HEK293 (cell line): Measurements from ENCODE around the gene ARHGEF11.
A peak's percentile ranks its signal among the peaks of the same experiment; 100 is the strongest.

Experiments
- CTCF ChIA-PET: fragments of 350-600 bp; formaldehyde crosslinking; extraction: SDS; loops from one replicate; lab custom pipeline; 2021; ENCODE audit warnings: antibody characterized with exemption; lab: Yijun Ruan, JAX
- POLR2A ChIA-PET: fragments of 300-600 bp; formaldehyde crosslinking; extraction: SDS; loops from one replicate; lab custom pipeline; 2020; ENCODE audit warnings: antibody characterized with exemption, inconsistent platforms; lab: Yijun Ruan, JAX
- H3K27ac ChIP-seq: fragments of 200-500 bp; sonication (Bioruptor generic); 2 replicates; pipeline ENCODE4 v1.5.1; 2014; ENCODE audit warnings: low read depth, low read length, control low read depth, inconsistent platforms; ENCODE audit errors: extremely low read depth
- H3K36me3 ChIP-seq, 2 experiments: fragments of 200-500 bp in 1 of 2; sonication (Bioruptor generic) in 1 of 2; 1 replicate in 1 of 2; 2 replicates in 1 of 2; pipeline ENCODE4 v1.5.1; 2014 to 2017; ENCODE audit warnings: inconsistent platforms in 2 of 2, low read length in 2 of 2; ENCODE audit not compliant: control insufficient read depth in 2 of 2, insufficient read depth in 1 of 2
- H3K4me1 ChIP-seq: fragments of 200-500 bp; sonication (Bioruptor generic); 2 replicates; pipeline ENCODE4 v1.5.1; 2014; ENCODE audit warnings: mild to moderate bottlenecking, low read length, inconsistent platforms; ENCODE audit not compliant: control insufficient read depth, insufficient read depth
- H3K4me3 ChIP-seq: 2 replicates; pipeline ENCODE4 v1.5.1; 2011; ENCODE audit warnings: low read depth, mild to moderate bottlenecking, control low read depth, low read length, moderate library complexity
- H3K9me3 ChIP-seq: fragments of 200-500 bp; sonication (Bioruptor generic); 2 replicates; pipeline ENCODE4 v1.5.1; 2014; ENCODE audit warnings: low read depth, low read length, inconsistent platforms; ENCODE audit not compliant: control insufficient read depth, insufficient read depth
- AEBP2 ChIP-seq: fragments of 450-650 bp; formaldehyde crosslinking; IDR thresholded peaks from 2 replicates; pipeline ENCODE4 v1.5.1; 2016; ENCODE audit warnings: missing biosample characterization, missing genetic modification characterization, borderline replicate concordance
- HOXD13 ChIP-seq: sonication (generic); formaldehyde crosslinking; IDR thresholded peaks from 2 replicates; pipeline ENCODE4 v1.8.0; 2022; ENCODE audit warnings: missing genetic modification reagents, borderline replicate concordance
- KLF9 ChIP-seq: fragments of 450-650 bp; formaldehyde crosslinking; IDR thresholded peaks from 2 replicates; pipeline ENCODE4 v1.5.1; 2016; ENCODE audit warnings: missing biosample characterization, missing genetic modification characterization, low read depth
- SP2 ChIP-seq: fragments of 450-650 bp; formaldehyde crosslinking; IDR thresholded peaks from 2 replicates; pipeline ENCODE4 v1.5.1; 2016; ENCODE audit warnings: missing biosample characterization, missing genetic modification characterization
- SP7 ChIP-seq: fragments of 450-650 bp; formaldehyde crosslinking; IDR thresholded peaks from 2 replicates; pipeline ENCODE4 v1.5.1; 2016; ENCODE audit warnings: missing biosample characterization, missing genetic modification characterization
- ZFP69B ChIP-seq: fragments of 450-650 bp; formaldehyde crosslinking; IDR thresholded peaks from 2 replicates; pipeline ENCODE4 v1.5.1; 2016; ENCODE audit warnings: missing biosample characterization, missing genetic modification characterization
- ZIC2 ChIP-seq: fragments of 450-650 bp; formaldehyde crosslinking; IDR thresholded peaks from 2 replicates; pipeline ENCODE4 v1.5.1; 2016; ENCODE audit warnings: missing biosample characterization, missing genetic modification characterization
- ZNF292 ChIP-seq: fragments of 450-650 bp; formaldehyde crosslinking; IDR thresholded peaks from 2 replicates; pipeline ENCODE4 v1.5.1; 2016; ENCODE audit warnings: low read depth, missing biosample characterization, missing genetic modification characterization, borderline replicate concordance
- ZNF354C ChIP-seq: fragments of 450-650 bp; formaldehyde crosslinking; IDR thresholded peaks from 2 replicates; pipeline ENCODE4 v1.5.1; 2016; ENCODE audit warnings: missing biosample characterization, missing genetic modification characterization, low read depth, borderline replicate concordance
- ZNF404 ChIP-seq: fragments of 450-650 bp; formaldehyde crosslinking; IDR thresholded peaks from 2 replicates; pipeline ENCODE4 v1.5.1; 2017; ENCODE audit warnings: missing biosample characterization, missing genetic modification characterization
- ZNF518A ChIP-seq: fragments of 450-650 bp; formaldehyde crosslinking; conservative IDR thresholded peaks from 2 replicates; pipeline ENCODE4 v1.5.1; 2016; ENCODE audit warnings: low read depth, missing biosample characterization, missing genetic modification characterization
- ZNF529 ChIP-seq: fragments of 450-650 bp; formaldehyde crosslinking; IDR thresholded peaks from 2 replicates; pipeline ENCODE4 v1.5.1; 2017; ENCODE audit warnings: missing genetic modification characterization, missing biosample characterization; ENCODE audit not compliant: insufficient replicate concordance
- ZNF600 ChIP-seq: fragments of 450-650 bp; formaldehyde crosslinking; IDR thresholded peaks from 2 replicates; pipeline ENCODE4 v1.5.1; 2016; ENCODE audit warnings: missing biosample characterization, missing genetic modification characterization
- ZNF626 ChIP-seq: fragments of 450-650 bp; sonication (Bioruptor Pico); formaldehyde crosslinking; IDR thresholded peaks from 2 replicates; pipeline ENCODE4 v1.5.1; 2018; ENCODE audit warnings: missing biosample characterization, missing genetic modification characterization, inconsistent platforms
- ZNF658 ChIP-seq: fragments of 450-650 bp; formaldehyde crosslinking; IDR thresholded peaks from 2 replicates; pipeline ENCODE4; 2016; ENCODE audit warnings: missing biosample characterization, missing genetic modification characterization
- ZNF677 ChIP-seq: fragments of 450-650 bp; IDR thresholded peaks from 2 replicates; pipeline ENCODE4 v1.5.0; 2018; ENCODE audit warnings: missing biosample characterization, mild to moderate bottlenecking, missing genetic modification characterization, moderate library complexity
- ZNF692 ChIP-seq: fragments of 450-650 bp; formaldehyde crosslinking; IDR thresholded peaks from 2 replicates; pipeline ENCODE4 v1.5.1; 2016; ENCODE audit warnings: missing biosample characterization, missing genetic modification characterization
- ZNF704 ChIP-seq: fragments of 450-650 bp; formaldehyde crosslinking; IDR thresholded peaks from 2 replicates; pipeline ENCODE4 v1.5.1; 2016; ENCODE audit warnings: missing biosample characterization, missing genetic modification characterization
- ZNF785 ChIP-seq: fragments of 450-650 bp; formaldehyde crosslinking; IDR thresholded peaks from 2 replicates; pipeline ENCODE4 v1.5.1; 2016; ENCODE audit warnings: missing biosample characterization, missing genetic modification characterization
- ZNF791 ChIP-seq: fragments of 450-650 bp; formaldehyde crosslinking; IDR thresholded peaks from 2 replicates; pipeline ENCODE4 v1.5.1; 2016; ENCODE audit warnings: missing biosample characterization, missing genetic modification characterization

ARHGEF11 gene

GRCh38 chr1:157032303-157032702 is 13.2 kb downstream of the ARHGEF11 start:
- CTCF ChIA-PET = interaction anchor here (1.2 to 1.3 kb wide), 2 partner anchors 12 to 41 kb away, joined by 5 to 6 read pairs; no protein-coding TSS in a partner anchor

GRCh38 chr1:157030728-157031127 is 14.8 kb downstream of the ARHGEF11 start:
- Histone ChIP-seq H3K4me1 (no peaks in the 10 kb centered on the region), H3K27ac (no peak overlapping the region)
- TF ChIP-seq ZNF677 (tag by site-specific recombination) = peak; percentile 91
- no peak for TF ChIP-seq SP2 (tag by site-specific recombination)
- TF ChIP-seq, all 188 proteins: peak for 1
- no peaks in the 10 kb centered on the region for H3K36me3 ChIP-seq
- H3K9me3 ChIP-seq = no peaks in the 10 kb centered on the region
- CTCF ChIA-PET = no interaction called here
- POLR2A ChIA-PET = interaction anchor here (1.2 kb wide), 1 partner anchor 9 kb away, joined by 4 read pairs; no protein-coding TSS in a partner anchor
- H3K4me3 ChIP-seq = no peak overlapping the region

More at GRCh38 chr1:157032303-157032702, 13.2 kb downstream of the ARHGEF11 start:
- no peak overlapping the region for H3K4me3 ChIP-seq
- TF ChIP-seq AEBP2 (tag by site-specific recombination) (no peak), ZFP69B (peak; percentile 58; the same call in 1 of the 2 replicates), SP7 (tag by site-specific recombination) (no peak), ZNF292 (tag by site-specific recombination) (no peak), ZNF600 (no peak), ZNF692 (tag by site-specific recombination) (peak; percentile 61)
- TF ChIP-seq, all 188 proteins: peak for 2
- no peaks in the 10 kb centered on the region for H3K4me1 ChIP-seq
- no peak overlapping the region for H3K27ac ChIP-seq
- no peaks in the 10 kb centered on the region for H3K9me3 ChIP-seq
- H3K36me3 ChIP-seq = no peaks in the 10 kb centered on the region
- POLR2A ChIA-PET = no interaction called here

DNA sequence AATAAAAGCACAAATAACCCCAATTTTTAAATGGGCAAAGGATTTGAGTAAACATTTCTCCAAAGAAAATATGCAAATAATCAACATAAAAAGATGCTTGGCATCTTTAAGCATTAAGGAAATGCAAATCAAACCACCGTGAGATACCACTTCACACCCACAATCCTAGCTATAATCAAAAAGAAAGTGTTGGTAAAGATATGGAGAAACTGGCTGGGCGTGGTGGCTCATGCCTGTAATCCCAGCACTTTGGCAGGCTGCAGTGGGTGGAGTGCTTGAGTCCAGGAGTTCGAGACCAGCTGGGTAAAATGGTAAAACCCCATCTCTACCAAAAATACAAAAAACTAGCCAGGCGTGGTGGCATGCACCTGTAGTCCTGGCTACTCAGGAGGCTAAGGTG is 16.9 kb downstream of the ARHGEF11 start:
- POLR2A ChIA-PET = no interaction called here

GRCh38 chr1:157025856-157026255 is 19.7 kb downstream of the ARHGEF11 start:
- Histone ChIP-seq H3K36me3 (no peaks in the 10 kb centered on the region), H3K9me3 (no peaks in the 10 kb centered on the region), H3K27ac (no peak overlapping the region), H3K4me1 (peaks cover 2% of the 10 kb centered on the region; the same call in 1 of the 2 replicates), H3K4me3 (no peak overlapping the region)
- ChIA-PET CTCF (interaction anchor here (0.6 to 0.7 kb wide), 2 partner anchors 17 to 994 kb away, joined by 3 read pairs; no protein-coding TSS in a partner anchor), POLR2A (no interaction called here)
- TF ChIP-seq ZNF658 (no peak), HOXD13 (CRISPR knock-in tag) (no peak), ZNF529 (tag by site-specific recombination) (no peak), ZNF518A (tag by site-specific recombination) (no peak), ZNF626 (tag by site-specific recombination) (no peak), ZNF704 (tag by site-specific recombination) (no peak), KLF9 (tag by site-specific recombination) (no peak)

More for the DNA sequence above, 16.9 kb downstream of the ARHGEF11 start:
- no peaks in the 10 kb centered on the region for H3K9me3 ChIP-seq
- H3K4me3 ChIP-seq = no peak overlapping the region
- TF ChIP-seq ZNF791 (tag by site-specific recombination) = no peak
- no peak for TF ChIP-seq ZNF785 (tag by site-specific recombination)
- no peak for TF ChIP-seq ZNF354C (tag by site-specific recombination)
- TF ChIP-seq ZIC2 = no peak
- no peak for TF ChIP-seq ZNF404 (tag by site-specific recombination)
- CTCF ChIA-PET = interaction anchor here (0.6 to 1.0 kb wide), 3 partner anchors 18 to 79 kb away, joined by 3 to 4 read pairs (median 3); no protein-coding TSS in a partner anchor
- no peak overlapping the region for H3K27ac ChIP-seq
- H3K36me3 ChIP-seq = no peaks in the 10 kb centered on the region
- peaks cover 2% of the 10 kb centered on the region; the same call in 1 of the 2 replicates for H3K4me1 ChIP-seq
